Activated T-cell treated with anti-CD3 and anti-CD28 coated beads, Interleukin-2, amount 50 U/mL, for 1 hour (primary cell): Measurements from ENCODE around the gene ADAMTSL1.
"Not testable (repeated sequence)": the region's sequence is repeated elsewhere in the genome, so short reads cannot be mapped to it uniquely, and the experiment has no call there.

Experiments
- DNase-seq: peaks from one replicate; pipeline ENCODE4 v3.0.0-alpha.2; 2020

The ADAMTSL1 gene

DNA sequence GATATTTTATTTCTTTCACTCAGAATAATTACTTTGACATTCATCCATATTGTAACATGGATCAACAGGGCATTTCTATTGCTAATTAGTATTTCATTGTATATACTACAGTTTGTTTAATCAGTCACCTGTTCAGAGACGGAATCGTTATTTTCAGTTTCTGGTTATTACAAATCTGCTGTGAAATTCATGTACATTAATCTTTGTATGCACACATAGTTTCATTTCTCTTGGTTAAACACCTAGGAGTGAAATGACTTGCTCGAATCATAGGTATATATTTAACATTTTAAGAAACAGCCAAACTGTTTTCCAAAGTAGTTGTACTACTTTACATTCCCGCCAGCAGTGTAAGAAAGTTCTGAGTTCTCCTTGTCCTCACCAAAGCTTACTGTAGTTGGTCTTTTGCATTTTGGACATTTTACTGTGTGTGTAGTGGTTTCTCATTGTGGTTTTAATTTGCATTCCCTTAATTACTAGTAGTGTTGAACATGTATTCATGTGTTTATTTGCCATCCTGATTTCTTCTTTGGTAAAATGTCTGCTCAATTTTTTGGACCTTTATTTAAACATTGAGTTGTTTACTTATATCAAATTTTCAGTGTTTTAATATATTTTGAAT lies 360.9 kb downstream of the ADAMTSL1 start:
- no peak for DNase-seq

DNA sequence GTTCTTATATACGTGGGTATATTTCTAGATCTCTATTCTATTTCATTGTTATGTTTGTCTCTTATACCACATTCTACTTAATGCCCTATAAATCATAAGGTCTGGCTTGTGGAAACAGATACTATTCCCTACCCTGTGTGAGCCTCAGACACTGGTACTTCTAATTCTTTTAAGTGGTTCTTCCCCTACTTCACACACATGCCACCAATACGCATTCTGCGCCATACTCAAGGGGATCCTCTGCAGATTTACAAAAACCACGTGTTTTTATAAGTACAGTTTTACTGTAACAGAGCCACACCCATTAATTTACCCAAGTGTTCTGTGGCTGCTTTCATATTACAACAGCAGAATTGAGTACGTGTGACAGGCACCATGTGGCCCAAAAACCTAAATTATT lies 363.4 kb downstream of the ADAMTSL1 start:
- no peak for DNase-seq

DNA sequence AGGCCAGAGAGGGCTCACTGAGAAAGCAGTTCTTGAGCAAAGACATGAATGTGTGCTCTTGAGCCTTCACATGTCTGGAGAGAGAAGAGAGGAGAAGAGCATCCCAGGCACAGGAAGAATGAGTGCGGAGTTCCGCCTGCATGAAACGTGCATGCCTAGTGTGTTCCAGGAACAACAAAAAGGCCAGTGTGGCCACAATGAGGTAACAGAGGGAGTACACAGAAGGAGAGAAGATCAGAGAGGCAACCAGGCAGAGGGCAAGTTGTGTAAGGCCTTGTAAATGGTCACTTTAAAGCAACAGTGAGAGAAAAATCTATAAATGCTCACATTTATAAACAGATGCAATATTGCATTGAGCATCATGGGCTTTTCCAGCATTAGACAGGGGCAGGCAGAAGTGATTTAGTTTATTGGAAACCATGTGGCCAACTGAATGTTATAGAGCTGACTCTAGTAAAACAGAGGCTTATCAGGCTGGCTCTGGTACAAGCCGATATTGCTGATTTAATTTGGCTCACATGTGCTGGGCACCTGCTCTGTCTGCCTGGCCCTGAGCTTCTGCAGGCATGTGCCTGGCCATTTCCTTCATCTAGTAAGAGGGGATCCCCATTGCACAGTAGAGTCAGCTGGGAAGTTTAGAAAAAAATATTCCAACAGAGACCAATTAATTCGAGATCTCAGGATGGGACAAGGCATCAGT lies 373.8 kb downstream of the ADAMTSL1 start:
- DNase-seq = no peak

DNA sequence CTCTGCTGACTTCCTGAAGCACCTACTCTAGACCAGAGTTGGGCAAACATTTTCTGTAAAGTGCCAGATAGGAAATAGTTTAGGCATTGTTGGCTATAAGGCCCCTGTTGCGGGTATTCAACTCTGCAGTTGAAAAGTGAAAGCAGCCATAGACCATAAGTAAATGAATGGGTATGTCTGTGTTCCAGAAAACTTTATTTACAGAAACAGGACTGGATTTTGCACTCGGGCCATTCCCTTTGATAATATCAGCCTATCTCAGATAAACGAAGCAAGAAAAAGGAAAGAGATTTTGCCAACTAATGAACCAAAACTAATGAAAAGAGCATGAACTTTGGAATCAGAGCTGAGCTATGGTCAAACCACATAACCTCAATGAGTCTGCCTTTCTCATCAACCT lies 374.7 kb downstream of the ADAMTSL1 start:
- no peak for DNase-seq

DNA sequence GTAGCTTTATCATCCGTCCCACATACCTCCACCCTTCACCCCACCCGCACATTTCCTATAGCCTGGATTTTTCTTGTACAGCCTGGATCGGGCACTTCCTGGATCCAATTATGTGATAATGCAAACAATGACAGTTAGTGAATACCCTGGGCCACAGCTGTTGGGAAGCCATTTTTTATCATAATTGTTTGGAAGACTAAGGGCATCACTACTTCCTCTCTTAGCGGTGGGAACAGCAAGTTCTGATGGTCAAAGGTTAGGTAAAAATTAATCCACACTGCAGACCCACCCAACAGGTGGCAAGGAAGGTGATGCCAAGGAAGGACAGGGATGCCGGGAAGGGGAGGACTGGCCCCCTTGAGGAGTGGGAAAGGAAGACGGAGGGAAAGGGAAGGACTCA lies 375.3 kb downstream of the ADAMTSL1 start:
- DNase-seq = no peak

DNA sequence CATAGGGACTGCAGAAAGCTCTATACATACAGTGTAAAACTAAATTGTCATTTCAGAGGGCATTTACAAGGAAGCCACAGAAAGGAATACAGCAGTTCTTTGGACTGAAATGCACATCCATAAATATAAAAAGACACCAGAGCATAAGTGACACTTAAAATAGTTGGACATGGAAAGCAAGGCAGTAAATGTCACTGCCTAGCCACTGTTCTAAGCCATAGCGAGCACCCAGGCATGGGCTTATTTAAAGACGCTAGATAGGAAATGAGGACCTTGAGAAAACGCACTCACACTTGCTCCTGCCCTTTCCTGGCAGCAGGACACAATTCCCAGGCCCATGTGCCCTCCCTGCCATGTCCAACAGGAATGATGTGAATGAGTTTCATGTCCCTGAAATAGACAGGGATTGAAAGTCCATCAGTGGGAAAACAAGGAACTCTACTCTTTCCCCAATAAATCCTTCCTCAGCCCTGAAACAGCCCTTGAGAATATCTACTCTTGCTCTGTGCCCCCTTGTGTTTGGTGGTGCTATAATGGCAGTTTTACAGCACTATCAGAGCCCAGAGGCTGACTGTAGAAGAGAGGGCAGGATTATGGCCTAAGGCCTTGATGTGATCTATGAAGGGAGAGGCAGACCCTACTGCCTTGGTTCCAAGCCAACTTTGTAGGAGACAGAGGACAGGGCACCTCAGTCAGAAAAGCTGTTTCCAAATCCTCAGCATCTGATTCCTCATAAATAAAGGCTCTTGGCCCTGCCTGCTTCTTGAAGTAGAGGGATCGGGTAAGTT lies 376.1 kb downstream of the ADAMTSL1 start:
- no peak for DNase-seq

DNA sequence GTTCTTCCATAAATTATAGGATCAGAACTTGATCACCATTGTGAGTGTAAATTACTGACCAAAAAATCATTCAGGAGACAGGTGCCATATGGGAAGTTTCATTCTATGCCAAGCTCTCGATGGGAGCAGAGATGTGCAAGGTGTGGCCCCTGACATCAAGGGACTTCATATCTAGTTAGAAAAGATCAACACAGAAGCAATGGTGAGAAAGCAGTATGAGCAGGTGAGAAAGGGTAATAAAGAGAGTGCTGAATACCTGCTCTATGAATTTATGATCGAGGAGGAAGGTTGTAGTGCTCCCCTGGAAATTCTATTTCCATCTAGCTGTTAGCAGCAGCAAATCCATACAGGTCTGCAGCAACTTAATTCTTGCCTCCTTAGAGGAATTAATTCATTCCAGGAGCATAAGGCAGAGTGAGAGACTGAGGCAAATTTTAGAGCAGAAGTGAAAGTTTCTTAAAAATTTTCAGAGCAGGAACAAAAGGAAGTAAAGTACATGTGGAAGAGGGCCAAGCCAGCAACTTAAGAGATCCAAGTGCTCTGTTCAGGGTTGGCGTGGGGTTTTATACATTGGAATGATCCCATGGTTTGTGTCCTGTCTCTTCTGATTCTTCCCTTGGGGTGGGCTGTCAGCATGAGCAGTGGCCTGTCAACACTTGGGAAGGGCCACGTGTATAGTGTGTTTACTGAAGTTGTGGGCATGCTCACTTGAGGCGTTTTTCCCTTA lies 377.3 kb downstream of the ADAMTSL1 start:
- no peak for DNase-seq

DNA sequence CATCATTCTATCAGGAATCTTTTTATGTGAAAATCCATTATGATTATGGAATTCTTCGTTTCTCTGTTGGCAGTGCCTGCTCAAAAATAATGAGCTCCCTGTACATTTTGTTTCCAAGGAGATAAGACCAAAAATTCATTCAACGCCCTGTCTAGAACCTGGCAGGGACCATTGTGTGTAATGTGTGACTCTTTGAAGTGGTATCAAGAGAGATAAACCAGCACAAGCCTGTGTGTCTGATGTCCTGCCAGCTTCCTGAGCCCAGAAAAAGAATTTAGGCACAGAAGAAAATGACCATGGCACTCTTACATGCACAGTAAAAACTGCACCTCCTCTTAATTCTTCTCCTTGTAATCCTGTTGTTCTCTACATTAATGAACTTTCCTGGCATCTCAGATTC lies 381.7 kb downstream of the ADAMTSL1 start:
- no peak for DNase-seq

DNA sequence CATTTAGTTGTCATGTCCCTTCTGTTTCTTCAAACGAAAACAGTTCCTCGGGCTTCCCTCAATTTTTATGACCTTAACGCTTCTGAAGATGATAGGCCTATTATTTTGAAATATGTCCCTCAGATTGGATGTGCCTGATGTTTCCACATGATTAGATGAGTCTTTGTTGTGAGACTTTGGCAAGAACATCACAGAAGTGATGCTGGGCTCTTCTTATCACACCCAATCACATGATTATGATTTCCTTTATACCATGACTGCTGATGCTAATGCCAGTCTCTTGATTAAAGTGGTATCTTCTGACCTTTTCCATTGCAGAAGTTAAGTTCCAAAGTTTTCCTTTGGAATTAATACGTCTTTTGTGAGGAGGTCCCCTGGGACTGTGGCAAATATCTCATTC lies 383.4 kb downstream of the ADAMTSL1 start:
- DNase-seq = no peak

DNA sequence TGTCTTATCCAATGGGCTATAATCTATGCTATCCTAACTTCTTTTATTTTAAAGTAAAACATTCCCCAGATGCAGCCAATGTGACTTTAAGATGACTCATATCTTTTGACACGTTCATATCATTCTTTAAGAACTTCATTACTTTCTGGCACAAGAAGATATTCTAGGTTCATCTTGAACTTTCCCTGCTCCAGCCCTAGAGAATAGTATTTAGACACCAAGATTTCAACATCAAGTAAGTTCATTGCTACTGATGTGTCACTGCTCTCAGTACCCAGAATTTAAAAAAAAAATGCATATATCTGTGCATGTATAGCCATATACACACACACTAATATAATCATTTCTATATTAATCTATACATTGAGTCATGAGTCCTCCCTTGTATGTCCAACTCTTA lies 383.8 kb downstream of the ADAMTSL1 start:
- DNase-seq = no peak

DNA sequence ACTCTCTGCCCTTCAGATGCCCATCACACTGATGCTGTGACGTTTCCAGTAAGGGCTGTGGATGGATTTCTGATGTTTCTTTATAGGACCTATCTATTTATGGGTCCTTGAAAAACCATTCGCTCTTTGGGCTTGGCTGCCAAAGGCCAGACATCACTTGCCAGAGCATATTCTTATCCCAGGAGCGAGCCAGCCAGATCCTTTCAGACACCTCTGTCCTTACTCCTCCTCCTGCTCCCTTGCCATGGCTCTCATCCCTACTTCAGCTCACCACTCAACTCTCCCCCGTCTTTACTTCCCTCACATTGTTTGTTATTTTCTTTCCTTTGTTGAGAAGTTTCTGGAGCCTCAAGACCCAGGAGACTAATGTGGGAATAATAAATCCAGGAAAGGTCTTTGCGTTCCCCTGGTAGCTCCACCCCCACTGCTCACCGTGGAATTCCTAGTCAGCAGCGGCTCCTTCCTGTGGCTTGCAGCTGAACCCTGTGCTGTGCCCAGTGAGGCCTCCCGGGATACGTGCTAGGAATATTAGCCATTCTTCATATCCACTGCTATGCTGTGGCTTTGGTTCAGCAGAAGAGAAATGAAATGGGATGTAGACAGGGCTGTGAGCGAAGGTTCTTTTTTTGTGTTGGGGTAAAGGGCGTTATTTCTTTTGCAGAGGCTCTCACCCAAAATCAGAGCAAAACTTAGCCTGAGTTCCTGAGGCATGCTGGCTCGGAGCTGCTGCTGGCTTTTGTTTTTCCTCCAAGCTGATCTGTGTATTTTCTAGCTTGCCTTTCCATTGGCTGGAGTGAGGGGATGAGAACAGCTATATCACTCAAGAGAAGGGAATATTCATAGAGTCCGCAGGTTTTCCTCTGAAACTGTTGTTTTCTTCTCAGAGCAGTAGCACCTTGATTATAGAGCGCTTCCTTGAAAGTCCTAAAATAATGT lies 387.9 kb downstream of the ADAMTSL1 start:
- DNase-seq = no peak

DNA sequence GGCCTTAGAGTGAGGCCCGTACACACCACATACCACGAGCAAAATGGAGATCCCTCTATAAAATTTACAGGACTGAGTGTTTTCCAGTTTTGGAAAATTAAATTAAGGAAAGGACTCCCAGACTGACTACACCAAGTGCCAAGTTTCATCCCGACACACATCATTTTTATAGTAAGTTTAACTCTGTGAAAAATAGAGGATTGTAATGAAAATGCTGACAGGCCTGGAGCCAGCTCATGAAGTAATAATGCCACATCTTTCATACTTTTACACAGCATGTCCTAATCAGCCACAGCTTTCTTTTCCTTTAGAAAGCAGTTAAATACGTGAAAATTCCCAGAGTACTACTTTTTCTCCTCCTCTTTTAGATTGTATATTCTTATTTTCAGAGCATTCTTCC lies 389.8 kb downstream of the ADAMTSL1 start:
- no peak for DNase-seq

DNA sequence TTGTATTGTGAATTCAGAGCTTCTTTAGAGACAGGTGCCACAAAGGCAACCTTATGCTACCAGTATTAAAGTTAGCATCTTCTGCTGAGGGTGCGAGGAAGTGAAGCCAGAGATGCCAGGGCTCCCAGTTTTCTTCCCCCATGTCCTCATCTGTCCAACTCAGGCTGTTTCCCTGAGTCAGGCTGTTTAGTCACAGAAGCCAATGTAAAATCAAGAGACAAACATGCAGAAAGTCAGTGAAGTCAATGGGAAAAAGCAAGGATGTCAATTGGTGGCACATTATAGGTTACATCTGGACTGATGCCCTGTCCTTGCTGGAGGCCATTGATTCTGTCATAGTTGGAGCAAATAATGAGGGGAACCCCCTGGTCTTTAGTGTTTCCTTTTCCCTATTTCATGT lies 390.6 kb downstream of the ADAMTSL1 start:
- DNase-seq = no peak

DNA sequence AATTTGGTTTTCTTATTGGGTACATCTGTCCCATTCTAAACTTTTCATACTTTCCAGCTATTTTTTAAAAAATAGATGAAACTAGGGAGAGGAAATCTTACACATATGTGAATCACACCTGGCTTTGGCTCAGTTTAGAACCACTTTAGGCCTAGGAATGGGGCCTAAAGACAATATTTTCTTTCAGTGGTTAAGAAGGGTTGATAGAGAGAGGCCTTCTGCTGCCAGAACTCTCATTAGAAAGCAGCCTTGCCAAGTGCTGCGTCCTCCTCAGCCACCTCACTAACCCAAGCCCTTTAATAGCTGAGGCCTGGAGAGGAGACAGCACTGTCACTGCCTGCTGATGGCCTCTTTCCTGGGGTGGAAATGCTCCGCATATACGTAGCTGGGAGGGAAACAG lies 391.6 kb downstream of the ADAMTSL1 start:
- no peak for DNase-seq

DNA sequence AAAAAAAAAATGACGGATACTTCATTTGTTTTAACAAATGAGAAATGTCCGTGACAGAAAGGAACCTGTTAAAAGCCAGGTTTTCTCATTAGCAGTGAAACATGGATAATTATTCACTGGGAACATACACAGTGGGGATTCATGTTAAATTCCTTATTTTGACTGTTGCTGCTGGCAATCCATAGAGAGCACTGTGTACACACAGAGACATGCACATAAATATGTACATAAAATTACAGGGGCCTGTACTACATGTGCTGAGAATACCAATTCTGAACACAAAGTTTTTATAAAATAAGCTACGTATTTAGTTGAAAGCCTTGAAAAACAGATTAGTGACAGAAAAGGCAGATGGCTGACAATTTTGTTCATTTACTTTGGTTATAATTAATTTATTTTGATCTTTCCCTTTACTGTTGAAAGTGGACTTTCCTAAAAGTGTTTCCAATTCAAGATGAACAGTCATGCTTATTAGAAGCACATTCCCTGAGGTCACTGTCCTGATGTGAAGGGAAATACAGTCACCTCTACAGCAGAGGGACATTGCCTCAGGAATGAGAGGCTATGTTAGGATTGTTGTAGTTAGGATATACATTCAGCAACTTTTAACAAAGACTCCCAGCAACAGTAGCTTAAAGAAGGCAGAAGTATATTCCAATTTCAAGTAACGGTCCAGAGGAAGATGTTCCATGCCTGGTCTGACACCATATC lies 392.3 kb downstream of the ADAMTSL1 start:
- DNase-seq = no peak

DNA sequence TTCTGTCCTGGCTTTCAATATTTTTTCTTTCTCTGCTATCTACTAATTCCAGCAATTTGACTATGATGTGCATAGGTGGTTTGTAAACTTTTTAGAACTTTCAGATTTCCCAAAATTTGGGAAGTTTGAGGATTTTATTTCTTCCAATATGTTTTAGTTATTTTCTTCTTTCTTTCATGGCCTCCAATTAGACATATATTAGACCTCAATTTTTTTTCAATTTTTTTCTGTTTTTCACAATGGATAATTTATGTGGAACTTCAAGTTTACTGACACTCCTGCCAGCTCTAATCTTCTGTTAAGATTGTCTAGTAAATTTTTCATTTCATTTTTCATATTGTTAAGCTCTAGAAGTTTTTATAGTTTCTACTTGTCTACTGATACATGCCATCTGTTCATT lies 395.8 kb downstream of the ADAMTSL1 start:
- no peak for DNase-seq

DNA sequence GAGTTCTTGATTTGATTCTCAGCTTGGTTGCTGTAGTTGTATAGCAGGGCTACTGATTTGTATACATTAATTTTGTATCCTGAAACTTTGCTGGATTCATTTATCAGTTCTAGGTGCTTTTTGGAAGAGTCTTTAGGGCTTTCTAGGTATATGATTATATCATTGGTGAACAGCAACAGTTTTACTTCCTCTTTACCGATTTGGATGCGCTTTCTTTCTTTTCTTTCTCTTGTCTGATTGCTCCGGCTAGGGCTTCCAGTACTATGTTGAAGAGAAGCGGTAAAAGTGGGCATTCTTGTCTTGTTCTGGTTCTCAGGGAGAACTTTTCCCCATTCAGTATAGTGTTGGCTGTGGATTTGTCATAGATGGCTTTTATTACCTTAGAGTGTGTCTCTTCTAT lies 400.1 kb downstream of the ADAMTSL1 start:
- DNase-seq = no peak

DNA sequence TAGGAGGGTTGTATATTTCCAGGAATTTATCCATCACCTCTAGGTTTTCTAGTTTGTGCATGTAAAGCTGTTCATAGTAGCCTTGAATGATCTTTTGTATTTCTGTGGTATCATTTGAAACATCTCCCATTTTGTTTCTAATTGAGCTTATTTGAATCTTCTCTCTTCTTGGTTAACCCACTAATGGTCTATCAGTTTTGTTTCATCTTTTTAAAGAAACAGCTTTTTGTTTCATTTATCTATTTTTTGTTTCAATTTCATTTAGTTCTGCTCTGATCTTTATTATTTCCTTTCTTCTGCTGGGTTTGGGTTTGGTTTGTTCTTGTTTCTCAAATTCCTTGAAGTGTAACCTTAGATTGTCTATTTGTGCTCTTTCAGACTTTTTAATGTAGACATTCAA lies 401.0 kb downstream of the ADAMTSL1 start:
- not testable (repeated sequence) for DNase-seq

DNA sequence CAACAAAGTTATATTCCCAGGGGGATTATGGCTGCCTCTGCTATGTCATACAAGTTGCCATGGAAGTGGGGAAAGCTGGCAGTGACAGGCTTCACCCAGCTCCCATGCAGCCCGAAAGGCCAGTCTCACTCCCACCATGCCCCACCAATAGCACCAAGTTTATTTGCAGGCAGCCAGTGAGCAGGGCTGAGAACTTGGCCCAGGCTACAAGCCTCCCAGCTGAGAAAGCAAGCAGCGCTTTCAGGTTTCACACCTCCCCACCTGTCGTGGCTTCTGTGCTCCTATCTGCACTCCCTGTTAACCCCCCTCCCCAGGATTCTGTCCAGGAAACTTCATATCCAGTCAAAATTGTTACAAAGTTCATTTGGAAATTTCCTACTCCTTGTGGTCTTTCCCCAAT lies 404.0 kb downstream of the ADAMTSL1 start:
- no peak for DNase-seq

DNA sequence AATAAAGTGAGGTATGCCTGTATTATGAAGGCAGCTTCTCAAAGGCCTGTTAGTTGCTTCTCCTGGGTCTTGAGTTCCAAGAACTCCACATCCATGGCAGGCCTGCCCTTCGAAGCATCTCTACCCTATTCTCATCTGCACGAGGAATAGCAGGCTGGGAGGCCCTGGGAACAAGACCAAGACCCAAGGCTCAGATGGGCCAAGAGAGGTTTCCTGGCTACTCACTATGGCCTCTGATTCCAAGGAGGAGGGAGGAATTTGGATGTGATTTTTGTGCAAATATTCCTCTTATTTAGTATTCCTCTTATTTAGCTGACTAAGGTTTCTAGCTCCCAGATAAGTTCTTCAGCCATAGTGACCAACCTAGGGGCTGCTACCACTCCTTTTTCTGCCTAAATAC lies 407.8 kb downstream of the ADAMTSL1 start:
- DNase-seq = no peak

DNA sequence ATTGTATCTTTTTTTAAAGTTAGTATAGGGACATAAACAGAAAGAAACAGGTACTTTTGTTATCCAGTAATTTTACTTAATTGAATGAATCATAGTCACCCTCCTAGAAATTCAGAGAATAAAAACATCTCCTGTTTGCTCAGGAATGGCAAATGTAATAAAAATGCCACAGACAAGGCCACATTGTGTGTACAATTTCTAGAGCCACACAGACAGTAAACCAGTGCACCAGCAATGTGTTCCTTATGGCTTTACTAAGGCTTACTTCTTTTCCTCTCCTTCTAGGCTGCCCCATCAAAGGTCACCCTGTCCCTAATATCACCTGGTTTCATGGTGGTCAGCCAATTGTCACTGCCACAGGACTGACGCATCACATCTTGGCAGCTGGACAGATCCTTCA lies 413.6 kb downstream of the ADAMTSL1 start:
- DNase-seq = no peak

DNA sequence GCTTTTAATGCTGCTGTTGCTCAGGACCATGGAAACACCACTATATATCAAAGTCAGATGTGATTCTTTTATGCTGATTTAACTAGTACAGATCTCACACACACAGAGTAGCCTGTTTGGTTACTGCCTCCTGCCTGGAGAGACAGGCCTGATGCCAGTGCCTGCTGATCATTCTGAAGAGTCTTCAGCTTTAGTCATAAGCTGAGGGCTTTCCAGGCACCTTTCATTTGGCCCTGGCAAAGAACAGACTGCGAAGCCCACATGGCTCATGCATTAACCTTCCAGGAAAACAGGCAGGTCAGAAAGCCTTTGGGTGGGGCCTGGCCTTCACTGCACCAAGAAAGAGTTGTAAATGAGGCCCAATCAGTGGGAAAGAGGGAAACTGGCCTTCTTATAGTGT lies 414.3 kb downstream of the ADAMTSL1 start:
- DNase-seq = no peak
